ENCODE data around the gene SNTG2.
"Not testable (repeated sequence)": the region's sequence is repeated elsewhere in the genome, so short reads cannot be mapped to it uniquely, and the experiment has no call there.

Gene SNTG2

DNA sequence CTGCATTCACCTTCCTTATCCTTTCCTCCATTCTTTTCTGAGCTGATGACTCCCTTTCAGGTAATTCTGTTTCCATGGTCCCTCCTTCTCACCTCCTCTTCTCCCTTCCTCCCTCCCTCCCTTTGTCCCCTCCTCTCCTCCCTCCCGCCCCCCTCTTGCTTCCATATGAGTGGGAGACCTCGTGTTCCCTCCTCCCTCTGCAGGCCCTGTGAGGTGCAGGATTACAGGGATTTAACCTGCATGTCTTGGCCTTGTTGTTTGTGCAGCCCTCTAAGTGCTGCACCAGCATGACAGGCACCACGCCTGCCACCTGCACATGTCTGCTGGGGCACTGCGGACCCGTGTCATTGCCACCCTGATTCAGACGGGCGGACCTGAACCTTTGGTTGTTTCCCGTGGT, 103.1 kb downstream of the SNTG2 start:
- no peak for DNase-seq (ENCODE audit: low read depth)

DNA sequence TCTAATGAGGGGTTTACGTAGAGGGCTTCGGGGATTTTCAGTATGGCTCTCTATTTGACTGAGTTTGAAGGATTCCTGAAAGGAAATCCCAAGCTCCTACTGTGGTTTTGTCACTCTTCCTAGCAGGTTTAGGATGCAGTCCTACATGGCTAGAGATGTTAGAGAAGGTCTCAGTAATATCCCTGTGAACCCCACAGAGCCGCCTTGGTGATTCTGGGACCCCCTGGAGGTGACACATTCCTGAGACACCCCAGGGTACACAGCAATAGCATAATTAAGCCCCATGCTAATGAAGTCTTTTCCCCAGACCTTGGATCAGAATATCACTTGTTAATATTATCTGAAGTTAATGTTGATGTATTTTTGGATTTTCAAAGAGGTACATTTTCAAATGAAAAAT, 103.8 kb downstream of the SNTG2 start:
- no peak for DNase-seq (ENCODE audit: low read depth)

DNA sequence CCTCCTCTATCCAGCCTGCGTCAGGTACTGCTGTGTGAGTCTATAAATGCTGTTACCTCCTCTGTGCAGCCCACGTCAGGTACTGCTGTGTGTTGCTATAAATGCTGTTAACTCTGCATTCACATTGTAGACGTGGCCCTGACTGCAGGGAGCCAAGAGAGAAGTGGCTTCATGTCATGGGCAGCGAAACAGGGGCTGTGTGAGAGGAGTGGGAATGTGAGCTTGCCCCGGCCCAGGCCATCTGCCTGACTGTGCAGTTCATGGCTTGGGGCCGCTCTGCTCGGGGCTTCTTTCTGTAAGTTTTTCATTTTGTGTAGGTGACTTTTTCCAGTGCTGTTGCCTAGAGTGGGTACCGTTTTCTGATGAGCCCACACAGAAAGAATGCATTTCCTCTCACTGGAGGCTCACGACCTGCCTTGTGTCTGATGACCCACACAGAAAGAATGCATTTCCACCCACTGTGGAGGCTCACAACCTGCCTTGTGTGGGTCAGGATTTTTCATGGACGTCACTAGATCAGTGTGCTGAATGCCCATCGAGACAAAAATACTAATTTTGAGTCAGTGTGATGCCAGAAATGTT, 104.5 kb downstream of the SNTG2 start:
- DNase-seq (ENCODE audit: low read depth), result no peak

DNA sequence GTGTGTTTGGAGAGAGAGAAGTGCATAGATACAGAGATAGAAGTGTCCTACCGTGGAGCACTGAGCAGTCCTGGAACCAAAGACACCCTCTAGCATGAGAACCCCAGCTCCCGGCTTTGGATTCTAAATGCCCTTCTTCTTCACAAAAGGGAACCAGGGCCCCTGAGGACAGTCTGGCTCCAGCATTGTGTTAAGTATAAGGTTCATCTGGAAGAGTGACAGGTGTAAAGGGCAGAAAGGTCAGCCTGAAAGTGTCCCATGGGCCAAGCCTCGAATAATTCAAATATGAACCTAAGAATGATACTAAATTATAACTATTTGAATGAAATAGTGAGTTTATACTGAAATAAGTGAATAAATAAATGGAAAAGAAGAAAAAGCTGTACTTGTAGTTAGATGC, 109.7 kb downstream of the SNTG2 start:
- no peak for DNase-seq (ENCODE audit: low read depth)

DNA sequence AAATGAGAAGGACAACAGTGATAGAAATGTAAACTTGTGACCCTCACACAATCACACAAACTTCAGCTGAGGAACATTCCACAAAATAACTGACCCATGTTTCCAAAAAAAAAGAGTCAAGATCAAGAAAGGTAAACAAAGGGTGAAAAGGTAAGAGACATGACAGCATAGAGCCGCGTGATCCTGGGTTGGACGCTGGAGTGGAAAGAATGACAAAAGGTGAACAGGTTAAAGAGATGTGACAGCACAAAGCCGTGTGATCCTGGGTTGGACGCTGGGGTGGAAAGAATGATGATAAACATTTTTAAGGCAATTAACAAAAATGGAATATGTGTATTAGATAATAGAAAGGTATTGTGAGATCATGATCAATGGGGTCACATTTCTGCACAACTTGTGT, 110.3 kb downstream of the SNTG2 start:
- no peak for DNase-seq (ENCODE audit: low read depth)

DNA sequence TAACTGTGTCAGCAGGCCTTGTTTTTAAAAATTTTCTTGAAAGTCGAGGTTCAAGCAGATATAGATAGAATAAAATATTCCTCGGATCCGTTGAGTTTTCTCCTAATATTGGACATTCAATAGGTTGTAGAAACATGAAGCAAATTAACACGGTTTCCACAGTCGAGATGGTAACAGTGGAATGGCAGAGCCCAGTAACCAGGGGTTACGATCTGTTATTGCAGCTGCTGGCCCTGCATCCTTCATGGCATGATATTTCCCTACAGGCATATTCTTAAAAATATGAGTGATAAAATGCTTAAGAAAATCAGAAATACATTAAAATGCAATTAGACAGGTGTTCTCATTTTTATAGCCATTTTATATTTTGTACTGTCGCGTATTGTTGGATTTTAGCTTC, 117.6 kb downstream of the SNTG2 start:
- no peak for DNase-seq (ENCODE audit: low read depth)

DNA sequence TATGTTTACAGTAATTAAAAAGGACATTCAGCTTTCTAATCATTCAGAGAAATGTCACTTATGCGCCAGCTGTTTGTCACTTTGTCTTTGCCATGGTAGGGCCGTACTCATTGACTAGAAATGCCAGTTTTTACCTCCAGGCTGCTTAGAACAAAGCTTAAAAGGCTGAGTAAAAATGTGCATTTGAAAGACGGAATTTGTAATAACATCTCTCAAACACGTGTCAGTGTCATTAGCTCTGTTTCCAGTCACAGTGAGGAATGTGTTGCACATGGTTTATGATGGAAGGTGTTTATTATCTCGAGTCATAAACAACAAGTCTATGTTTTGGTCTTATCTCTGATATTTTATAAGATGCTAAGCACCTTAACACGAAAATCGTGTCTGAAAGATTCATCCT, 118.2 kb downstream of the SNTG2 start:
- no peak for DNase-seq (ENCODE audit: low read depth)

DNA sequence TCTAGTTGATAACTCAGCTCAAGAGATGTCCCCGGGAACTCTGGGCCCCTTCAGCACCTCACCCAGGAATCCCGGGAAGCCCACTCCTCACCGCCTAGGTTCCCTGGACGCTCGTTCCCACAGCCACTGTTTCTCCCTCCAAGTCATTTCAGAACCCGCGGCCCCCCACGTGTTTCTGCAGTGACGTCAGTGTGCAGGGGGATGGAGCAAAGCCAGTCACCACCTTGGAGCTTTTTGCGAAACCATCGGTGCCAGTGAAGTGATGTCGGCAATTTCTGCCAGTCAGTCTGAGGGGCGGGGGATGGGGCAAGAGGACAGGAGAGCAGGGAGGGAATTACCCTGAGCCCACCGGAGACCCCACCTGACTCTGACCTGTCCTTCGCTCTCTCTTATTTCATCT, 119.2 kb downstream of the SNTG2 start:
- DNase-seq (ENCODE audit: low read depth), result no peak

DNA sequence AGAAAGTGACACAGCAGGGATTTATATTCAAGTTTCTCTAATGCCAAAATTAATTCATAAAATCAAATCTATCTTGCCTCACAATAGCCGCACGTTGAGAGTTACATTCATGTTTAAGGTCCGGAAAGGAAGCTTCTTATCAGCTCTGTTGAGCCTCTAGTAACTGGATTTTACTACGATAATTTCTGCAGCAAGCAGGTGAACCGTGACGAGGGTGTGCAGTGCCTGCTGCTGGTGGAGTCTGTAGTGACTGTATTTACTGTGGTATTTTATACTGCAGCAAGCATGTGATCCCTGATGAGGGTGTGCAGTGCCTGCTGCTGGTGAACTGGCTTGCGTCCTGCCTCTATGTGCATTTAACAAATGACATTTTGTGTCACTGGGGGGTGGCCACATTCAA, 120.0 kb downstream of the SNTG2 start:
- no peak for DNase-seq (ENCODE audit: low read depth)

DNA sequence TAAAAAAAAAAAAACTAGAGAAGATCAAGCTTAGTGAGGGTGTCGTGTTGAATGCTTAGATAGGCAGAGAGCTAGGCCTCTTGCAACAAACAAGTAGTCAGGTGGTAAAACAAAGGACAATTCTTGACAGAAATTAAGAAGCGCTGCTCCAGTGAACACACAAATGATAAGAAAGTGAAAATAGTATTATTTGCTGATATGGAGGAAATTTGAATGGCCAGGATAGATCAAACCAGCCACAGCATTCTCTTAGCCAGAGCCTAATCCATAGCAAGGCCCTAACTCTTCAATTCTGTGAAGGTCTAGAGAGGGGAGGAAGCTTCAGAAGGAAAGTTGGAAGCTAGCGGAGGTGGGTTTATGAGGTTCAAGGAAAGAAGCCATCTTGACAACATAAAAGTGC, 121.0 kb downstream of the SNTG2 start:
- no peak for DNase-seq (ENCODE audit: low read depth)

DNA sequence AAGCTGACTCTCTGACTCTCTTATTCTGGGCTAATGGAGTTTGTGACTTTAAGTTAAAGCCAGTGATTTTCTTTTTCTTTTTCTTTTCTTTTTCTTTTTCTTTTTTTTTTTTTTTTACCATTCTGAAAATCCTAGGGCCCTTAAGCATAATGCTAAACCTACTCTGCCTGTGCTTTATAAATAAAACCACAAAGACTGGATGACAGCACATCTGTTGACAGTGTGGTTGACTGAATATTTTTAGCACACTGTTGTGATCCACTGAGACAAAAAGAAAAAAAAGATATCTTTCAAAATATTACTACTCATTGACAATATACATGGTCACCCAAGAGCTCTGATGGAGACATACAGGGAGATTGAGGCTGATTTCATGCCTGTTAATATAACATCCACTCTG, 121.6 kb downstream of the SNTG2 start:
- DNase-seq (ENCODE audit: low read depth), result no peak

DNA sequence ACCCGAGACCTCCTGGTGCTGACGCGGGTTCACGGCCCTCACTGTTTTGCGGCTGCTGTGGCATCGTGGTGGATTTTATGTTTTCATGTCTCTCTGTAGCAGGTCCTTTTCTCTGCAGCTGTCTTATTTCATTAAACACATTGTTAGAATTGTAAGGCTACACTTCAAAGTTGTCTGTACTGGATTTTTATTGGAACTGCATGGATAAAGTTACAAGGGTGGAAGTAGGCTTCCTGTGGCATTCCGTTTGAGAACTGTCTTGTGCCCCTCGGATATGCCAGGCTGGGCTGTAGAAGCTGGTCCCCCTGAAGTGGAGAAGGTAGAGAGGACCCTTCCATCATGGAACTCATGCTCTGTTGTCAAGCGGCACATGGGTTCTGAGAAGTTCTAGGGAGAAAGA, 127.3 kb downstream of the SNTG2 start:
- DNase-seq (ENCODE audit: low read depth), result no peak

DNA sequence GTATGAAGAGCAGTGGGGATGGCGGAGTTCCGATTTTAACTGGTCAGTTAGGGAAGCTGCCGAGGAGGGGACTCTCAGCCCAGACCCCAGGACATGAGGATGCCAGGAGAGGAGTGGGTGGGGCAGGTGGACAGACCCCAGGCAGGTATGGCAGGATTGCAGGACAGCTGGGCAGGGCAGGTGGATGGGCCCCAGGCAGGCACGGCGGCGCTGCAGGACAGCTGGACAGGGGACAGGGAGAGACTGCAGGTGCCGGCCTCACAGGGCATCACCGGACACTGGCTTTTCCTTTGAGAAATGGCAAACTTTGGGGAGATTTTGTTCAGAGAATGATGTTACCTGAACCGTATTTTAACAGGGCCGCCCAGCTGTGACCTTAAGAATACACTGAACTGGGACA, 127.7 kb downstream of the SNTG2 start:
- no peak for DNase-seq (ENCODE audit: low read depth)

DNA sequence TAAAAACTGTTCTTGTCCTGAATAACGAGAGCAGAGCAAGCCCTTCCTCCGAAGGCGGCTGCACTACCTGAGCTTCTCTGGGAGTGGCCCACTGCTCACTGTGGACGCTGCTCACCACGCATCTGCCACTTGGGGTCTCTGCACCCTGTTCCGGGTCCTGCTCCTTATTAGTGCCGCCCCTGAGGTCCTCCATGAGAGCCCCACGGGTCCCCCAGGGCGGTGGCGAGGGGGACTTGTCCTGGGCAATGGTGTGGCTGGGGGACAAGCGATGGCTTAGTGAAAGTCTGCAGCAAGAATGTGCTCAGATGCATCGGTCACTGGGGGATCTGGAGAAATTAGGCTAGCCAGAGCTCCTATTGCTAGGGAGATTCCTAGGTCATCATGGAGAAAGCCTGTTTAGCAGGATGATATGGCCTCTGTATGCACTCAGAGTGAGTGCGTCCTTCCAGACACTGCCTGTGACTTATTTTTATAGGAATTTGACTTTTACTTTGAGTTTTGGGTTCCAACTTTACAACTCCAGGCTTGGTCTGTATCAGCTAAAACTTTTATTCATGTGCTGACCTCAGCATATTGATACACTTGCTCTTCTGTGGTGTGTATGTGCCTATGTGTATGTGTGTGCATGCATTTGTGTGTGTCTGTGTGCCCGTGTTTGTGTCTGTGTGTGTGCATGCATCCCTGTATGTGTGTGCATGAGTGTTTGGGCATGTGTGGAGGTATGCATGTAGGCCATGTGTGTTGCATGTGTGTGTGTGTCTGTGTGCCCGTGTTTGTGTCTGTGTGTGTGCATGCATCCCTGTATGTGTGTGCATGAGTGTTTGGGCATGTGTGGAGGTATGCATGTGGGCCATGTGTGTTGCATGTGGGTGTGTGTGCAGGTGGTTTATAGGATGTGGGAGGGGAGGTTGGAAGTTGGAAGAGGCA, 129.5 kb downstream of the SNTG2 start:
- no peak for DNase-seq (ENCODE audit: low read depth)

DNA sequence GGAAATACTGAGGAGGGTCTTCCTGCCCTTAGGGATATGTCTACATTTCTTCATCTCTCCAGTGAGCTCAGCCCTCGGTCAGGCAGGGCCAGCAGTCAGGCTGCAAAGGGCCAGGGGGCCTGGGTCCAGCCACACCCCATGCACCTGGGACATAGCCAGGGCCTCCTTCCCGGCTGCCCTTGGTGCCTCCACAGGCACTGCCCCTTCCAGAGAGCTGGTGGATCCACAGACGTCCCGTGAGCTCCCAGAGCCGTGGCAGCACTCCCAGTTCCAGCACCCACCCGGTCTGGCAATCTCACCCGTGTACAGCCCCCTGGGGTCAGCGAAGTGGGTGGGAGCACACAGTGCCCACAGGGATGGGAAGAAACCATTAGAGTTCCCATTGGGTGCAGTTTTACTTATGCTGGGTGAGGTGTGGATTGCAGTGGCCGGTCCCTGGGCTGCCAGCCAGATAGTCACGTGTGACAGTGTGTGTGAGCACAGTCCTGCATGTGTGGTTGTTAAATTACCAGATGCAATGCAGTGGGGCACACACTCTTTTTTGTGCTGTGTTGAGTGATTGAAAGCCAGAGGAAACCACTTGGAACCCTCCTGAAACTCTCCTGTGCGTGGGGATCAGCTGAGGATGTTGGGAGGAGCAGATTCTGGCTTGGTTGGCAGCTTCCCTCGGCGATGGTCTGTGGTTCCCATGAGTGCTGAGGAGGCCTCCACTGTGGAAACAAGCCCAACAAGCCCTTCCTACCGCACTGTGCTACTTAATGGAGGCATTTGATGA, 131.0 kb downstream of the SNTG2 start:
- DNase-seq (ENCODE audit: low read depth), result no peak

DNA sequence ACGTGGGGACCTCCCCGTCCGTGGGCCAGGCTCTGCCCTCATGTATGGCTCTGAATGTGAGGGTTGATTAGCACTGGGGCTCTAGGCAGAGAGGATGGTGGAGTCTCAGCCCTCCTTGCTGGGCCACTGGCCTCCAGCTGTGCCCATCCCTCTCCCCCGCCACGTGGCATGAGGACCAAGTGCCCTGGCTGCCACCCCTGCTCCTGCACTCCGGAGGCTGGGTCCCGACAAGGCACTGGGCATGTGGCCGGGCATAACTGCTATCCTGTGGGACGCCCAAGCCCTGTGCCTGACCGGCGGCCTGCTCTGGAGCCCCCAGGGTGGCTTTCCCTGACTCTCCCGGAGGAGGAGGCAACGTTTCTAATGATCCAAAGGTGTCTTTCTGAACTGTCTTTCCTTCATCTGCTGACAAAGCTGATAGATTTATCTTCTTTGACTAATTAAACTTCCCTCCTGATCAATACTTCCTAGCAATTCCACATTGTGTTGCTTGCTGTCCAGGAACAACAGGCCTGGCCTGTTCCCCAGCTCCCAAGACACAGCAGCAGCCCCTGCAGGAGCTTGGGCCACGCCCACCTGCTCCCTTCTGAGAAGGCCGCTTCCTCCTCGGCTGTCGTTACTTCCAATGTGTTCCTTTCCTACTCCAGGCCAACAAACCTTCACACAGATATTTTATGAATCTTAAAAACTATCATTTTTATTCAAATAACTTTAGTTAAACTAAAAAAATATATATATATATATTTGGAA, 132.0 kb downstream of the SNTG2 start:
- DNase-seq (ENCODE audit: low read depth), result no peak

DNA sequence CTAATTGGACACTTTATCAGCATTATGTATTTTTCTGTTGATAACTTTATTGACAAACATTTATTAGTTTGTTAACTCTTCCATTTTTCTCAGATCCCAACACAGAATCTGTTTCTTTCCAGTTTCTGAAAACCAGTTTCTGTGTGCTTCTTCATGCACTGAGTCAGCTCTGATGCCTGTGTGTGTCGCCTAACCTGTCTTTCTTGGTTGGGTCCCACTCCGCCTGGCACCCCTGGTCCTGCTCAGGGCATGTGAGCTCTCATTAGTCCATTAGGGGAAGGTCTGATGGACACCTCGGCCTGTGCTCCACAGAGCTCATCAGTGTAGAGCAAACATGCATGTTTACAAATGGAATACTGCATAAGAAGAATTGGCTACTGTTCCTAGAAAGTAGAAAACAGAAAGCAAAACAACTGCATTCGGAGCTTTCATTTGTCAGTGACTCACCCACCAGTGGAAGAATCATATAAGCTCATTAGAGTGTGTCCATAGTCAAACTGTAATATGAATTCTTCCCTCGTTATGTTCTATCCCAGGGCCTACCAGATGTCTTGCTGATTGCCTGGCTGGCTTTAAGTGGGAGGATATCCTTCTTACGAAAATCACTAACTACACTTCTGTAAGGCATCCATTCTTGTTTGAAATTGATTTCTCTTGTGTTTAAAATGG, 137.7 kb downstream of the SNTG2 start:
- DNase-seq (ENCODE audit: low read depth), result no peak

DNA sequence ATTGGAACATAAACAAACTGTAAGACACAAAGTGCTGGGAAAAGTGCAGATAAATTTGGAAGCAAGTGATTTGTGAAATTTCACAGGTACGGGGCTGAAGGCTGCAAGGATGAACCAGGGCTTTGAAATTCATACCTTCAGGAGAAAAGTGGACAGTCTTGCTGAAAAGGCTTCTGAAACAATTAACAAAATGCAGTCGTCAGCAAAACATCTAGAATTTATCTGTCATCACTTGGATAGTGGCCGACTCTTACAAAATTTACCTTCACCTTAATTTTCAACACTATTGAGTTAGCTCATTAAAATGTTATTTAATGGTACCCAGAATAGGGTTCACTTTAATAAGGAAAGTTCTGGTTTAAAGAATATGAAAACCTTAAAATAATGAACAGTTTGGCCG, 138.3 kb downstream of the SNTG2 start:
- DNase-seq (ENCODE audit: low read depth), result no peak

DNA sequence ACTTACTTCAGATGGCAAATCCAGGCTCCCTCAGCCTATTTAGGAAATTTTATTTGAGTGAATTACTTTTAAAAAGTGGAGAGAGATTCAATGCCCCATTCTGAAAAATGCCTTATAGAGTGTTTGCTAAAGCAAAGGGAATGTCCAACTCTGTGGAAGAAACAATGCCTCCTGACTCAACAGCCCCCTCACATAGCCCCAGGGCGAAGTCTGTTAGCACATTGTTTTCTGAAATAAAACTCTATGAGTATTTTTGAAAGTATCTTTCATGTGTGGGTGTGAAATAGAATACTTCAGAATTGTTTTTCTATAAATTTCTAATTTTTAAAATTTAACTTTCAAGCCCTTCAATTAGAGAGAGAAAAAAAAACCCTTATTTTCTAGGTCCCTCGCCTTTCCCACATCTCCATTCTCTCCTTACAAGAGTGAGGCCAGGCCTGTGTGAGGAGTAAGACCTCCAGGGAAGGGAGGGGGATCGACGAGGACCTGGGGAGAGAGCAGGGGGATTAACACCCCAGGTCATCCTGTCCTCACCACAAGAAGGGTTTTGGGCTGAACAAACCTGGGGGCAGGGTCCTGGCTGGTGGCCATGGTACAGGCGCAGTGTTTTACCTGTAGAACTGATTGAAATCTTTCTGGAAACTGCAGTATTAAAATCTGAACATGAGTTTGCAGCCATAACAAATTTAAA, 141.4 kb downstream of the SNTG2 start:
- no peak for DNase-seq (ENCODE audit: low read depth)

DNA sequence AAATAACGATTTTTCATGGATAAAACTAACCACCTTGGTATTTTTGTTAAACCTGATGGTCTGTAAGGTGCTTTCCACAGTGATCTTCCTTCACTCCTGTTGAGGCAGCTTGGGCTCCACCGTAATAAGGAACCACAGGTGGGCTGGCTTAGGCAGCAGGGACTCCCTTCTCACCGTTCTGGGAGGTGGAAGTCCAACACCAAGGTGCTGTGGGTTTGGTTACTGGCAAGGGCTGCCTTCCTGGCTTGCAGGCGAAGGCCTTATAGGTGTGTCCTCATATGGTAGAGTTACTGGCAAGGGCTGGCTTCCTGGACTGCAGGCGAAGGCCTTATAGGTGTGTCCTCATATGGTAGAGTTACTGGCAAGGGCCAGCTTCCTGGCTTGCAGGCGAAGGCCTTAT, 143.0 kb downstream of the SNTG2 start:
- not testable (repeated sequence) for DNase-seq (ENCODE audit: low read depth)

DNA sequence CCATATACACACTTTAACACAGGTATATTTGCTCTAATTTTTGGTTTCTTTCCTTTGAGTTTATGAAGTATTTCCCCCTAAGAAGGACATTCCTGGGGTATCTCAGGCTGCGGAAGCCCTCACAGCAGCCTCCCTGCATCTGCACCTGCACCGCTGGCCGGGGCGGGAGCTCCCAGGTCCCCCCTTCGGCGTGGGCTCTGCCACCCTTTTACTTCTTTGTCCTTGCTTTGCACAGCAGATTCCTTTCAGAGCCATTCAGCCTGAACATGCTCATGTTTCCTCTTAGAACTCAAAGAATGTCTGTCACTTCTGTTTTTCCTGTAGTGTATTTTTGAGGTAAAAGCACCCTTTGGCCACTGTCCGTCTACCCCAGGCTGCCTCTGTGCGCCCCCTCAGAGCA, 146.5 kb downstream of the SNTG2 start:
- DNase-seq (ENCODE audit: low read depth), result no peak
